Right ventricle myocardium inferior (tissue), 1 donor: Measurements from ENCODE around the gene RNF151. TPM values are rescaled to one million over a fixed set of nuclear protein-coding genes. Genes with fewer than 3 reads are reported as not detected.

Experiments
- ATAC-seq: fragments of 200-7000 bp; cut with Tn5 transposase; one replicate; pipeline ENCODE4 v1.9.1; 2020; ENCODE audit warnings: mild to moderate bottlenecking, moderate library complexity
- DNase-seq: peaks from one replicate; pipeline ENCODE4 v3.0.0; 2021; ENCODE audit errors: missing footprints
- intact Hi-C: fragments of 100-400 bp; cut with DNase I; formaldehyde crosslinking; loops from one replicate; pipeline ENCODE4 v1.11.0; 2022
- total RNA-seq: library from RNA; stranded (reverse); fragmentation: NEBNext Ultra II Directional; extraction: Animal tissue kit (Norgen Biotek cat#: 25700); gene quantifications from one replicate; pipeline ENCODE4 v1.2.1, GENCODE V29; 2021
- donor health status: DM: no; HTN: yes; CAD: no; lungs with severe emphysema.

RNF151 gene
- total RNA-seq, 1 donor from 2014 or later, result not detected

- ATAC-seq (peak; percentile 95), DNase-seq (peak; percentile 97)
- intact Hi-C loops, result no loop called here
These were observed 5.3 kb downstream of the RNF151 start, which contains the start of gene TBL3 for GRCh38 chr16:1971796-1972489. TSS of gene TBL3 (plus strand) at chr16:1972053. CDS start at chr16:1972165, 112 bp downstream.

DNA sequence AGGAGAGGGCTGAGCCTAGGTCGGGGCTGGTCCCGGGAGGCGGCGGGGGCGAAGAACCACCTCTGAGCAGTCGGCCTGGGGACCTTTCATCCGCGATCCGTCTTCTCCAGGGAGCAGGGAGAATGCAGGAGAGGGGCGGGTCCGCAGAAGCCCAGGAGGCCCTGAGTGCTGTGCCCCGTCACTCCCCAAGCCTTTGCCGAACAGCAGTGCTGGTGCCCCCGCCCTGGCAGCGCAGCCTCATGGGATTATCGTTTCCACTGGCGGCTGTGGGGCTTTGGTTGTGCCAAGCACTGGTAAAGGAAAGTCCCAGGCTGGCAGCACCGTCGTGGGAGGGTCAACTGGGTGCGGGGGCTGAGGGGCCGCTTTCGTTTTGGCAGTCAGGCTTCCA lies 5.8 kb downstream of the RNF151 start:
- ATAC-seq, result no peak
- DNase-seq, result no peak
- intact Hi-C loops, result no loop called here

DNA sequence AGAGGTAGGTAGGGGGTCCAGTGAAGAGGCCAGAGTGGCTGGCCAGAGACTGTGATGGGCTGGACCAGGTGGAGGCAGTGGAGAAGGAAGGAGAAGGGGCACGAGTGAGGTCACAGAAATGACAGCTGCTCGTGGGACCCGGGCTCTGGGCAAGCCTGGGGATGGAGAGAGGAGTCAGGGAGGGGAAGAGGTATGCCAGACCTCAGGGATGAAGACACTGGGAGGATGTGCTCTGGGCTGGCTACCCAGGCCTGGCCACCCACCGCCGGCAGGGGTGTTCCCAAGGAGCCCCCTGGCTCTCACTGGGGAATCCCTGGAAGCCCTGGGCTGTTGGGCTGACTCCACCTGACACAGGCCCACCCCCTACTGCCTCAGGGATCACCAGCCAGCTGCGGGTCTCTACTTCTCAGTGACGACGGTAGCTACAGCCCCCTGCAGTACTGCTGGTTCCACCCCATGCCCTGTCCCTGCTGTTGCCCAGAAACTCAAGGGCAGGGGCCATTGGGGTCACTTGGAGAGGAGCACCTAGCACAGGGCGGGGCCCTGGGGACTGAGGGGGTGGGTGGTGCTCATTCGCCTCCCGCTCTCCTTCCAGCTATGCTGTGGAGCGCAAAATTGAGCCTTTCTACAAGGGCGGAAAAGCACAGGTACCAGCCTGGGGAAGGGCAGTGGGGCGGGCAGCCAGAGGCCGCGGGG lies 7.0 kb downstream of the RNF151 start:
- no peak for ATAC-seq
- DNase-seq, result no peak
- intact Hi-C loops, result no loop called here

GRCh38 chr16:1974157-1975070 lies 7.8 kb downstream of the RNF151 start:
- DNase-seq, result no peak
- intact Hi-C loops, result no loop called here
- no peak for ATAC-seq

- DNase-seq (no peak), ATAC-seq (no peak)
- intact Hi-C loops, result no loop called here
These were observed 9.0 kb downstream of the RNF151 start for GRCh38 chr16:1975432-1976215.

GRCh38 chr16:1976216-1976520 lies 9.5 kb downstream of the RNF151 start:
- DNase-seq, result no peak
- ATAC-seq, result no peak
- intact Hi-C loops, result no loop called here

DNA sequence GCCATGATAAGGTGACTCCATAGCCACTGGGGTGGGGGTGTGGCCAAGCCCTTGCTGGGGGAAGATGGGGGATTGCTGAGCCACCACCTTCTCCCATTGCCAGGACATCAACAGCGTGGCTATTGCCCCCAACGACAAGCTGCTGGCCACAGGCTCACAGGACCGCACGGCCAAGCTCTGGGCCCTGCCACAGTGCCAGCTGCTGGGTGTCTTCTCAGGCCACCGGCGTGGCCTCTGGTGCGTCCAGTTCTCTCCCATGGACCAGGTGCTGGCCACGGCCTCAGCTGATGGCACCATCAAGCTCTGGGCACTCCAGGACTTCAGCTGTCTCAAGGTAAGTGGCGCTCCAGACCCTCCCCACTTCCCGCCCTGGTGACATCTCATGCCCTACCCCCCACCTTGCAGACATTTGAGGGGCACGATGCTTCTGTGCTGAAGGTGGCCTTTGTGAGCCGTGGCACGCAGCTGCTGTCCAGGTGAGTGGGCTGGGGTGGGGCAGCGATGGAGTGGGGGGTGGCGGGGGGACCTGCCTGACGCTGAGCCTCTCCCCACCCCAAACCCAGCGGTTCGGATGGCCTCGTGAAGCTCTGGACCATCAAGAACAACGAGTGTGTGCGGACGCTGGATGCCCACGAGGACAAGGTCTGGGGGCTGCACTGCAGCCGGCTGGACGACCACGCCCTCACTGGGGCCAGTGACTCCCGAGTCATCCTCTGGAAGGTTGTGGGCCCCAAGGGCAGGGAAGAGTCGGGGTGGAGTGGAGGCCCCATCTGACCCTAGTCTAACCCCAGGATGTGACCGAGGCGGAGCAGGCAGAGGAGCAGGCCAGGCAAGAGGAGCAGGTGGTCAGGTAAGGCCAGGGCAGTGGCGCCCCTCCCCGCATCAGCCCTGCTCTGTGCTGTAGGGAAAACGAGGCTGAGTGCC lies 10.6 kb downstream of the RNF151 start:
- no peak for ATAC-seq
- intact Hi-C loops, result no loop called here
- no peak for DNase-seq

- DNase-seq (no peak), ATAC-seq (no peak)
- intact Hi-C loops, result no loop called here
These were observed 11.2 kb downstream of the RNF151 start for GRCh38 chr16:1977875-1978268.

DNA sequence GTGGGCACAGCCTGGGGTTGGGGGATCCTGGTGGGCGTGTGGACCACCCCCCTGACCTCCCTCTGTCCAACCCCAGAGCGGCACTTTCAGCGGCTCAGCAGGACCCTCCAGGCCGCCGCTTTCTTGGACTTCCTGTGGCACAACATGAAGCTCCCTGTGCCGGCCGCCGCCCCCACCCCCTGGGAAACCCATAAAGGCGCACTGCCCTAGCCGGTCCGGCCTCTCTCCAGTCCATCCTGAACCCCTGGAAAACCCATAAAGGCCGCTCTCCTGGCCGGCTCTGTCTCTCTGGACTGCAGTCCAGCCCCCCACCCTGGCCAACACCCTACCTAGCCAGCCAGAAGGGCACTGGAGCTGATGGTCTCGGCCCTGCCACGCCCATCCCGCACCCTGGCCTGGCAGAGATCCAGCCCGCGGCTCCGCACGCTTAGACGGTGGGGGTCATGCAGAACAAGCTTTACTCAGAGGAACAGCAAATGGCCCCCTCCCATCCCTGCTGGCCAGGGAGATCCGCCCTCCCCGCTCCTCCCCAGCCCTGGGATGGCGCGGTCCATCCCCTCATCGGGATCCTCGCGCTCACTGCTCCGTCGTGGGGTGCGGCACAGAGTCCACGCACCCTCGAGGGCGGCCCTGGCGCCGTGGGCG lies 11.9 kb downstream of the RNF151 start:
- DNase-seq, result no peak

DNA sequence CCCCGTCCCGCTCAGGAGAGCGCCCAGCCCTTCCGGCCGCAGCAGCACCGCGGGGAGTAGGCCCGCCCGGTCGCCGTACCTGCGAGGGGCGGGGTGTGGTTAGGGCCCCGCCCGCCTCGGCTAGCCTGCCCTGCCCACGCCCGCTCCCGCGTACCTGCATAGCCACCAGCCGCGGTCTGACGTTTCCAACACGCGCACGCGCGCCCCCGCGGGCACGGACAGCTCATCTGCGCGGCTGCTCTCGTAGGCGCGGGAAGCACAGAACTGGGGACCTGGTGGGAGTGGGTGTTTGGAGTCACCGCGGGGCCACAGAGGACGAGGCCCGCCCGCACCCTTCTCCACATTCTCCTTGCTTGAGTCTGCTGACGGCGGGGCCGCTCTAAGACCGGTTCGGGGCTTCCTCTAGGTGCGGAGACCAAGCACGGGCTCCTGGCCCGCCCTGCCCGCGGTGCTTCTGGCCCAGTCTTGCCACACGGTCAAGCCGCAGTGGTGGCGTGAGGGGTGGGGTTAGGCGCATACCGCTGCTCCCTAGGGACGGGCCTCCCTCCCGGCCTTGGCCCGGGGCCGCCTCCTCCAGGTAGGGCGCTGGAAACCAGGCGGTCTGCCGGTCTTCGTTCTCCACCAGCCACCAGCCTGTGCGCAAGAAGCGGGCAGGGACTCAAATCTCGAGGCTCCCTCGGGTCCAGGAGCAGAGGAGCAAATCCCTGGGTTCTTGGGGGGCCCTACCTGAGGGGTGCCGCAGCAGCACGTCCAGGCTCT lies 12.8 kb downstream of the RNF151 start:
- intact Hi-C loops, result no loop called here
- no peak for ATAC-seq
- DNase-seq, result peak; percentile 71

More for the DNA sequence above, 11.9 kb downstream of the RNF151 start:
- intact Hi-C loops, result no loop called here
- ATAC-seq, result no peak

DNA sequence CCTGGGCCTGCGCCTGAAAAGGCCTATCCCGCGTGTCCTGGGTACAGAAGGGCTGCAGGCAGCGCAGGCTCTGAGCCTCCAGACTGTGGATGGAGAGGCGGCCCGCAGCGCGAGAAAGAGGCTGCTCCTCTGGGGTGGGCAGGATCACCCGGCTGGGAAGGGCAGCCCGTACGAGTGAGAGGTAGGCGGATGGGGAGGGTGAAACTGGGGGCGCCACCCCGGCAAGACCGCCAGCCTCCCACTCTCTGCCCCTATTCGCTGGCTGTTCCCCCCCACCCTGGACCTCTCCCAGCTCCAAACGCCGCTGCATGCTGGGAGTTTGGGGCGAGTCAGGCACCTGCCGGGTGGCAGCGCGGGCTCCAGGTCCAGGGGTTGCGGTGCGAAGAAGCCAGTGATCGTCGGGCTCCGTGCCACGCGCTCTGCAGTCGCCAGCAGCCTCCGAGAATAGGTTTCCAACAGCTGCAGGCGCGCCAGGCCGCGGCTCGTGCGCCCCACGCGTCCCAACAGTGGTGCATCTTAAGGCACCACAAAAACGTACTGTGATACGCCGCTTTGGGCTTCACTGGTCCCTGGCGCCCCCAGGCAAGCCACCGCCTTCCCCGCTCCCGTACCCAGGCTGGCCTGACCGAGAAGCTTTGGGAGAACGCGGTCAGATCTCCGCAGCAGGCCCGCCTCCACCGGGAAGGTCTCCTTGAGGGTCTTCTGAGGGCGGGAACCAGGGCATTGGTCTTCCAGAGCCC lies 13.5 kb downstream of the RNF151 start:
- intact Hi-C loops, result no loop called here
- ATAC-seq (no peak), DNase-seq (no peak)

- DNase-seq, result no peak
- ATAC-seq, result no peak
- intact Hi-C loops, result no loop called here
These were observed 14.1 kb downstream of the RNF151 start for GRCh38 chr16:1980770-1981087.

DNA sequence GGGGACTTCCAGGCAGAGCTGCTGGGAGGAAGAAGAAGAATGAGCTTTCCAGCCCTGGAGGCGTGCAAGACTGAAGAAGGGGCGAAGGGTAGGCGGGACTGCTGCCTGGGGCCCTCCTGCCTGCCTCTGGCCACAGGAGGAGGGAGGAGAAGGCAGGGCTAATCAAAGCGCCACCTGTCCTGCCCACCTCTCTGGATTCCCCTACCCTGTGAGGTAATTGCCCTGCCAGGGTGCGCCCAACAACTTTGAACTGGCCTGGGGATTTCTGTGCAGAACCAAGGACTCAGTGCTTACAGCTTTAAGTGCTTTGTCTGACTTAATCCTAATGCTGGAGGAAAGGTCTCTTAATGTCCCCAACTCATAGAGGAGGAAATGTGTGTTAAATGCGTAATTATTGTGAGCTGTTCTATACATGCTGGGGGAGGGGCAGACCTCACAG lies 14.8 kb downstream of the RNF151 start, which contains the start of gene NOXO1:
Gene NOXO1, minus strand, starts transcription at position 72 of the 439 bp plus-strand sequence. CDS start 290 bp downstream, outside the sequence.
- intact Hi-C loops, result no loop called here
- DNase-seq (no peak), ATAC-seq (no peak)

DNA sequence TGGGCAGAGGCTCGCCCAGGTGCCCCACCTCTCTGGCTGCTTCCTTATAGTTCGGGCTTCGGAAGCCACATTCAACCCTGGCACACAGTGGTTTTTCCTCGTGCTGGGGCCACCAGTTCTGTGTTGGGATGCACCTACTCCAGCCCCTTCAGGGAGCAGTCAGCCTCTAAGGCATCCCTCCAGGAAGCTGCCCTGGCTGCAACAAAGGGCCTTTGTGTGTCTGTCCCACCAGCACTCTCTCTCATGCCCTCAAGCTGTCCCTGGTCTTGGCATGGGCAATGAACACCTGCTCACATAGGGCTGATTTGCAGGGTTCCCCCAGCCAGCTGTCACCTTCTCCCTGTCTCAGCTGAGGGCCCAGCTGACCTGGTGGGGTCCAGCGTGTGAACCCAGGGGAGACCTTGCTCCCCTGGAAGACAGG lies 15.4 kb downstream of the RNF151 start:
- ATAC-seq, result no peak
- intact Hi-C loops, result no loop called here
- no peak for DNase-seq

GRCh38 chr16:1982991-1983543 lies 16.4 kb downstream of the RNF151 start:
- DNase-seq (no peak), ATAC-seq (no peak)
- intact Hi-C loops, result no loop called here
